Sigmoid colon (tissue), 4 donors: ENCODE results near the gene C1QTNF5.

Experiments
- CTCF ChIP-seq, 4 experiments: fragments of 450-650 bp in 3 of 4; fragments of 200-600 bp in 1 of 4; IDR thresholded peaks; one replicate each; pipeline ENCODE4 v1.5.1; 2016 to 2019; ENCODE audit warnings: antibody characterized with exemption in 4 of 4, mild to moderate bottlenecking in 3 of 4, moderate library complexity in 2 of 4
- EP300 ChIP-seq, 4 donors: sonication (generic); formaldehyde crosslinking; IDR thresholded peaks; one replicate each; pipeline ENCODE4 v1.6.1; 2017; ENCODE audit warnings: antibody characterized with exemption in 4 of 4
- POLR2A ChIP-seq, 2 donors: fragments of 450-650 bp; IDR thresholded peaks; one replicate each; pipeline ENCODE4 v1.6.1; 2016; ENCODE audit warnings: antibody characterized with exemption in 2 of 2, mild to moderate bottlenecking in 2 of 2, moderate library complexity in 2 of 2
- POLR2AphosphoS5 ChIP-seq, 4 donors: sonication (generic); formaldehyde crosslinking; IDR thresholded peaks; one replicate each; pipeline ENCODE4 v1.6.1; 2017; ENCODE audit warnings: antibody characterized with exemption in 4 of 4

- TF ChIP-seq CTCF (IDR thresholded peaks at IDR 0.05) (no peak), POLR2AphosphoS5 (IDR thresholded peaks at IDR 0.05) (no peak), POLR2A (IDR thresholded peaks at IDR 0.05) (no peak), EP300 (IDR thresholded peaks at IDR 0.05) (no peak)
Measured at GRCh38 chr11:119363081-119363850, 22.6 kb upstream of the C1QTNF5 start.
